GM13976 (cell line): ENCODE measurements around the gene ZNF565.
"Not testable (repeated sequence)": the region's sequence is repeated elsewhere in the genome, so short reads cannot be mapped to it uniquely, and the experiment has no call there.

Experiments used
- DNase-seq: peaks from one replicate; pipeline ENCODE4 v3.0.0; 2012; ENCODE audit warnings: low spot score
- CTCF ChIP-seq: IDR thresholded peaks from 2 replicates; pipeline ENCODE4 v1.5.1; 2012; ENCODE audit warnings: borderline replicate concordance, mild to moderate bottlenecking; ENCODE audit not compliant: insufficient read depth; ENCODE audit errors: extremely low read depth, missing control alignments, control extremely low read depth
- in situ Hi-C: fragments of 300-500 bp; cut with MboI; formaldehyde crosslinking; loops from one replicate; pipeline ENCODE4 v1.12.0; 2022; ENCODE audit warnings: low sequenced_read_pairs, mixed read lengths, inconsistent platforms; ENCODE audit not compliant: unreplicated experiment

ZNF565 gene

GRCh38 chr19:36140304-36141038 lies 74.0 kb downstream of the ZNF565 start:
- in situ Hi-C loops = no loop called here
- peak; percentile 82 for DNase-seq
- TF ChIP-seq CTCF = no peak

- in situ Hi-C loops = no loop called here
- no peak for TF ChIP-seq CTCF
- peak; percentile 98 for DNase-seq
Observed at GRCh38 chr19:36139473-36140303, 74.8 kb downstream of the ZNF565 start, which contains the start of gene CAPNS1. CAPNS1 (plus strand) TSS chr19:36140066; CDS start chr19:36141012, 946 bp downstream.

- in situ Hi-C loops = no loop called here
- TF ChIP-seq CTCF = no peak
- DNase-seq = no peak
Observed at GRCh38 chr19:36139120-36139472, 75.4 kb downstream of the ZNF565 start.

- DNase-seq = peak; percentile 12
- in situ Hi-C loops = no loop called here
- no peak for TF ChIP-seq CTCF
Observed at GRCh38 chr19:36136964-36137686, 77.3 kb downstream of the ZNF565 start.

GRCh38 chr19:36134867-36135266 lies 79.6 kb downstream of the ZNF565 start:
- DNase-seq, in situ Hi-C loops: not testable (repeated sequence)
